GM21423 (cell line): ENCODE data around the gene CCR9.

Experiments used
- ATAC-seq: cut with Tn5 transposase; IDR thresholded peaks from one replicate; pipeline ENCODE4 v1.9.1; 2021; ENCODE audit warnings: mild to moderate bottlenecking, moderate library complexity; ENCODE audit not compliant: unreplicated experiment

The CCR9 gene

GRCh38 chr3:45950686-45951600 is 64.6 kb downstream of the CCR9 start:
- no peak for ATAC-seq

- ATAC-seq, result no peak
Observed at GRCh38 chr3:45951946-45952345, 65.6 kb downstream of the CCR9 start.

DNA sequence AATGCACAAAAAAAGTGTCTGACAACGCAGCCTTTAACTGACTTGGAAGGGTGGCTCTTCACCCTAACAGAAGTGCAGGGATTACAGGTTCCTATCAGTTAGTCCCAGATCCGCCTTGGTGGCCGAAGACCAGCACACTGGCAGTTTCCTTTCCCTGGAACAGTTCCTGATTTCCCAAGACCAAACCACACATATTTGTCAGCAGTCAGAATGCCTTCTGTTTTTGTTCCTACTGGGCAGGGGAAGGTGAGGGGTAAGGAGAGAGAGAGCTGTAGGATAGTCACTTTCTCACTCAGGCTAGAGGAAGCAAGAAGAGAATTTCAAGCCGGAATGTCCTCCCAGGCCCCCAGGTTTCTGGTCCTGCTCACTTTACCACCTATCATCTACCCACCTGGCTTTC is 66.1 kb downstream of the CCR9 start:
- ATAC-seq, result no peak
